Measurements from ENCODE around the gene CADM2. TPM values are rescaled to one million over a fixed set of nuclear protein-coding genes. Genes with fewer than 3 reads are reported as not detected.

The CADM2 gene
- total RNA-seq, 1 experiment from 2014 or later, result not detected

DNA sequence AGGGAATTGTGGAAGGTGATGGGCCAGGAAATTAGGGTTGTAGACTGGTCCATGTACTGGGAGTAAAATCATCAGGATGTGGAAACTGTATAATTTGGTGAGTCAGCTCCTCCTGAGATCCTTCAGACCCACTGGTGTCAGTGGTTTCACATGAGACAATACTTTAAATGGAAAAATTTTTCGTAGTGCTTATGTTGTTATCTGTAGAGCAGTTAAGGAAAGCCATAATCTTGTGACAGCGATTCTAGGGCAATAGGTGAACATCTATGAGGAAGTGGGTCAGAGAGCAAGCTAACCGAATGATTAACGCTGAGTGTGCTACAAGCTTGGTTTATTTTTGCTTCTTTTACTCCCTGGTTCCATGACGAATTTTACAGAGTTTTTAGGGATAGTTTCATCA is 200.6 kb downstream of the CADM2 start:
- Histone ChIP-seq H3K9me2 (ENCODE audit: insufficient read depth) (no peaks in the 10 kb centered on the region), H3K27ac (ENCODE audit: low read depth, low read length) (no peak overlapping the region), H3K9me3 (ENCODE audit: control insufficient read depth in 1 of 2, insufficient read depth in 1 of 2, low read depth in 1 of 2, low read length in 2 of 2) (peaks cover 0 to 2% of the 10 kb centered on the region in 2 experiments; a peak in 2 of 4 replicates), H2AFZ (ENCODE audit: low read depth, low read length, poor library complexity, severe bottlenecking) (no peak overlapping the region), H3K4me3 (replicated peaks in 1 of 2; ENCODE audit: low read depth in 1 of 2, low read length in 2 of 2) (no peak overlapping the region), H3K79me2 (ENCODE audit: insufficient read depth, low read length) (no peaks in the 10 kb centered on the region), H3K9ac (ENCODE audit: low read length) (no peak overlapping the region), H3K27me3 (ENCODE audit: insufficient read depth, low read length) (no peaks in the 10 kb centered on the region), H4K20me1 (ENCODE audit: insufficient read depth) (no peaks in the 10 kb centered on the region), H3K4me1 (ENCODE audit: control insufficient read depth in 1 of 2, insufficient read depth in 2 of 2, low read length in 2 of 2) (no peaks in the 10 kb centered on the region), H3K4me2 (ENCODE audit: low read length) (no peak overlapping the region), H3K36me3 (ENCODE audit: control insufficient read depth in 1 of 2, insufficient read depth in 2 of 2, low read length in 2 of 2) (no peaks in the 10 kb centered on the region)
- POLR2A ChIA-PET, result no interaction called here
- TF ChIP-seq TCF7L2 (IDR thresholded peaks at IDR 0.05; ENCODE audit: borderline replicate concordance, extremely low read depth, insufficient read depth, insufficient read length), result no peak
- TF ChIP-seq CEBPB (IDR thresholded peaks at IDR 0.05; ENCODE audit: low read depth), result no peak
- TF ChIP-seq YY1 (IDR thresholded peaks at IDR 0.05; ENCODE audit: extremely low read depth, insufficient replicate concordance, low read depth, low read length), result no peak
- no peak for TF ChIP-seq SIN3A (IDR thresholded peaks at IDR 0.05; ENCODE audit: low read depth)
- TF ChIP-seq REST (IDR thresholded peaks at IDR 0.05; ENCODE audit: low read depth), result no peak
- TF ChIP-seq ZNF274 (IDR thresholded peaks at IDR 0.05; ENCODE audit: low read depth, low read length), result no peak
- ATAC-seq (no peak), DNase-seq (ENCODE audit: low read depth, low spot score) (no peak)
- intact Hi-C loops (cut with micrococcal nuclease), result no loop called here
- no TSS peak for BruUV-seq (replicated peaks)
- CTCF ChIA-PET, result no interaction called here
- RAD21 ChIA-PET (ENCODE audit: low non-redundant PET in 1 of 2, low total read pairs in 2 of 2, uncharacterized antibody in 2 of 2, unreplicated experiment in 2 of 2), result no interaction called here

GRCh38 chr3:85161544-85161943 is 202.8 kb downstream of the CADM2 start:
- DNase-seq (ENCODE audit: low read depth, low spot score) (no peak), ATAC-seq (no peak)
- no peaks in the 10 kb centered on the region for H3K9me2 ChIP-seq (ENCODE audit: insufficient read depth)
- no peak overlapping the region for H3K4me3 ChIP-seq (replicated peaks in 1 of 2; ENCODE audit: low read depth in 1 of 2, low read length in 2 of 2)
- TF ChIP-seq POLR2A (IDR thresholded peaks at IDR 0.05; ENCODE audit: borderline replicate concordance, extremely low read depth, insufficient read depth, insufficient read length) (no peak), TCF7L2 (IDR thresholded peaks at IDR 0.05; ENCODE audit: borderline replicate concordance, extremely low read depth, insufficient read depth, insufficient read length) (peak; percentile 33)
- H3K9me3 ChIP-seq (ENCODE audit: control insufficient read depth in 1 of 2, insufficient read depth in 1 of 2, low read depth in 1 of 2, low read length in 2 of 2), result peaks cover 0 to 4% of the 10 kb centered on the region in 2 experiments; a peak in 2 of 4 replicates
- H2AFZ ChIP-seq (ENCODE audit: low read depth, low read length, poor library complexity, severe bottlenecking), result no peak overlapping the region
- CTCF ChIA-PET, result no interaction called here
- RAD21 ChIA-PET (ENCODE audit: low non-redundant PET in 1 of 2, low total read pairs in 2 of 2, uncharacterized antibody in 2 of 2, unreplicated experiment in 2 of 2), result no interaction called here
- no peaks in the 10 kb centered on the region for H4K20me1 ChIP-seq (ENCODE audit: insufficient read depth)
- no peak overlapping the region for H3K27ac ChIP-seq (ENCODE audit: low read depth, low read length)
- H3K27me3 ChIP-seq (ENCODE audit: insufficient read depth, low read length), result no peaks in the 10 kb centered on the region
- H3K4me2 ChIP-seq (ENCODE audit: low read length), result no peak overlapping the region
- no peaks in the 10 kb centered on the region for H3K36me3 ChIP-seq (ENCODE audit: control insufficient read depth in 1 of 2, insufficient read depth in 2 of 2, low read length in 2 of 2)
- H3K79me2 ChIP-seq (ENCODE audit: insufficient read depth, low read length), result no peaks in the 10 kb centered on the region
- no peaks in the 10 kb centered on the region for H3K4me1 ChIP-seq (ENCODE audit: control insufficient read depth in 1 of 2, insufficient read depth in 2 of 2, low read length in 2 of 2)
- no TSS peak for BruUV-seq (replicated peaks)
- POLR2A ChIA-PET, result no interaction called here
- intact Hi-C loops (cut with micrococcal nuclease), result no loop called here
- H3K9ac ChIP-seq (ENCODE audit: low read length), result no peak overlapping the region
